ENCODE data around the gene MOCOS.
"Not testable (repeated sequence)": the region's sequence is repeated elsewhere in the genome, so short reads cannot be mapped to it uniquely, and the experiment has no call there.

Gene MOCOS

GRCh38 chr18:36199691-36200295 is 12.5 kb downstream of the MOCOS start:
- DNase-seq (ENCODE audit: low read depth in 2 of 2), result no peak

GRCh38 chr18:36200354-36200771 is 13.1 kb downstream of the MOCOS start:
- DNase-seq (ENCODE audit: low read depth in 2 of 2), result no peak

GRCh38 chr18:36201765-36202164 is 14.5 kb downstream of the MOCOS start:
- DNase-seq (ENCODE audit: low read depth in 2 of 2), result no peak

GRCh38 chr18:36203360-36203895 is 16.1 kb downstream of the MOCOS start:
- no peak for DNase-seq (ENCODE audit: low read depth in 2 of 2)

- DNase-seq (ENCODE audit: low read depth in 2 of 2), result no peak
These were observed 17.9 kb downstream of the MOCOS start for GRCh38 chr18:36205166-36205565.

- no peak for DNase-seq (ENCODE audit: low read depth in 2 of 2)
These were observed 20.0 kb downstream of the MOCOS start for GRCh38 chr18:36207303-36207702.

GRCh38 chr18:36207969-36208368 is 20.7 kb downstream of the MOCOS start:
- not testable (repeated sequence) for DNase-seq (ENCODE audit: low read depth in 2 of 2)

GRCh38 chr18:36211612-36212065 is 24.3 kb downstream of the MOCOS start:
- DNase-seq (ENCODE audit: low read depth in 2 of 2), result no peak

GRCh38 chr18:36212301-36213171 is 25.2 kb downstream of the MOCOS start:
- DNase-seq (ENCODE audit: low read depth in 2 of 2), result no peak

- no peak for DNase-seq (ENCODE audit: low read depth in 2 of 2)
These were observed 27.5 kb downstream of the MOCOS start for GRCh38 chr18:36214811-36215210.

- no peak for DNase-seq (ENCODE audit: low read depth in 2 of 2)
These were observed 28.3 kb downstream of the MOCOS start for GRCh38 chr18:36215577-36215976.

- no peak for DNase-seq (ENCODE audit: low read depth in 2 of 2)
These were observed 30.1 kb downstream of the MOCOS start for GRCh38 chr18:36217348-36217747.

GRCh38 chr18:36229188-36229587 is 41.9 kb downstream of the MOCOS start:
- DNase-seq (ENCODE audit: low read depth in 2 of 2), result no peak

GRCh38 chr18:36240510-36240909 is 53.2 kb downstream of the MOCOS start:
- DNase-seq (ENCODE audit: low read depth in 2 of 2), result not testable (repeated sequence)

GRCh38 chr18:36241831-36242230 is 54.5 kb downstream of the MOCOS start:
- no peak for DNase-seq (ENCODE audit: low read depth in 2 of 2)

GRCh38 chr18:36247036-36247435 is 59.7 kb downstream of the MOCOS start:
- DNase-seq (ENCODE audit: low read depth in 2 of 2), result no peak

GRCh38 chr18:36249392-36249791 is 62.1 kb downstream of the MOCOS start:
- no peak for DNase-seq (ENCODE audit: low read depth in 2 of 2)

GRCh38 chr18:36250827-36251226 is 63.5 kb downstream of the MOCOS start:
- DNase-seq (ENCODE audit: low read depth in 2 of 2), result no peak

GRCh38 chr18:36255072-36255698 is 67.9 kb downstream of the MOCOS start:
- DNase-seq (ENCODE audit: low read depth in 2 of 2), result no peak

GRCh38 chr18:36256094-36256493 is 68.8 kb downstream of the MOCOS start:
- no peak for DNase-seq (ENCODE audit: low read depth in 2 of 2)

- DNase-seq (ENCODE audit: low read depth in 2 of 2), result no peak
These were observed 75.7 kb downstream of the MOCOS start for GRCh38 chr18:36262971-36263370.

GRCh38 chr18:36264283-36264682 is 77.0 kb downstream of the MOCOS start:
- no peak for DNase-seq (ENCODE audit: low read depth in 2 of 2)
